Measurements from ENCODE around the gene GPRC5C. TPM values are rescaled to one million over a fixed set of nuclear protein-coding genes. Genes with fewer than 3 reads are reported as not detected.

GPRC5C gene
- total and polyA plus RNA-seq, 9 of the 15 experiments (the other 6 are each of a cell fraction or from before 2014, with no cell fraction given) = 0.28 to 9.0 (median 4.1) TPM

DNA sequence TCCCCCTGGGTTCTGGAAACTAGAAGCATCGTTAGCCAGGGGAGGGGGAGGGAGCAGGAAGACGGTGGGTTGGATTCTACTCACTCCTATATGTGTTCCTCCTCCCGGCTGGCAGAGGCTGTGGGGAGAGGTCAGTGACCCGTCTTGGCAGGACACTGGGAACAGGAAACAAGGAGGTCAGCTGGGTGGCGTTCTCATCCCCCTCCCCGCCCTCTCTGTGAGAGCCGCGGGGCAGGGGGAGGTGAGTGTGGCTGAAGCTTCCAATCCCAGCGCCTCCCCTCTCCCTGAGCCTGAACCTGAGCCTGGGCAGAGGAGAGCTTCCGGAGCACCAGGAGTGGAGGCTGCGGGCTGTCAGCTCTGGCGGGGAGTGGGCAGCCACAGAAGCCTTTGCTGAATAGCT is 12.5 kb downstream of the GPRC5C start:
- TF ChIP-seq FOSL1 (tag; conservative IDR thresholded peaks at IDR 0.05) (no peak), ZNF217 (CRISPR knock-in tag; IDR thresholded peaks at IDR 0.05) (no peak), THRAP3 (IDR thresholded peaks at IDR 0.05; ENCODE audit: borderline replicate concordance) (no peak), ZNF143 (CRISPR knock-in tag; IDR thresholded peaks at IDR 0.05) (no peak), PRDM10 (IDR thresholded peaks at IDR 0.05; ENCODE audit: partially characterized antibody) (no peak), SOX6 (IDR thresholded peaks at IDR 0.05) (no peak)
- WGBS (ENCODE audit: insufficient coverage, low coverage, missing lambda C conversion rate) = 14% methylated on average over 12 of the region's 12 CpGs
- Histone ChIP-seq H3K27ac (ENCODE audit: extremely low read depth, low read depth, low read length) (no peak overlapping the region), H3K36me3 (ENCODE audit: control insufficient read depth, insufficient read depth, low read length) (no peaks in the 10 kb centered on the region), H3K9me1 (ENCODE audit: control insufficient read depth, insufficient read depth, low read length) (no peaks in the 10 kb centered on the region), H3K9ac (ENCODE audit: insufficient read depth in 1 of 2, low read depth in 2 of 2, low read length in 2 of 2) (no peak overlapping the region), H3K27me3 (ENCODE audit: control insufficient read depth in 2 of 2, insufficient read depth in 2 of 2, low read length in 2 of 2) (peaks cover 14 to 38% of the 10 kb centered on the region in 2 experiments; a peak in 4 of 5 replicates), H3K4me2 (ENCODE audit: insufficient read depth, low read length) (no peak overlapping the region), H4K20me1 (replicated peaks; ENCODE audit: control insufficient read depth, insufficient read depth, low read length) (no peaks in the 10 kb centered on the region), H3K79me2 (ENCODE audit: control insufficient read depth, insufficient read depth, low read length) (no peaks in the 10 kb centered on the region), H3K4me1 (replicated peaks in 1 of 2; ENCODE audit: control insufficient read depth in 2 of 2, insufficient read depth in 2 of 2, low read length in 2 of 2) (peaks cover 7 to 30% of the 10 kb centered on the region in 2 experiments; a peak in 3 of 5 replicates), H3K4me3 (no peak overlapping the region), H2AFZ (ENCODE audit: low read depth, low read length) (no peak overlapping the region), H3K9me3 (replicated peaks; ENCODE audit: control insufficient read depth, insufficient read depth, low read depth, low read length) (no peaks in the 10 kb centered on the region)
- BruUV-seq (replicated peaks) = no TSS peak
- DNase-seq (ENCODE audit: extremely low read depth in 1 of 4, low spot score in 3 of 4) = no peak
- ChIA-PET CTCF (ENCODE audit: low intra/inter-chr PET ratio) (interaction anchor here (0.6 kb wide), 1 partner anchor 523 kb away, joined by 3 read pairs; no protein-coding TSS in a partner anchor), POLR2A (interaction anchor here (0.6 to 1.2 kb wide), 6 partner anchors 8 to 148 kb away, joined by 3 to 4 read pairs (median 3); no protein-coding TSS in a partner anchor)
- in situ Hi-C loops (cut with MboI) (no loop called here), intact Hi-C loops (cut with micrococcal nuclease) (no loop called here)
- FAIRE-seq = no peak
- no peak for ATAC-seq
